ENCODE results near the gene LEMD3. TPM values are rescaled to one million over a fixed set of nuclear protein-coding genes. Genes with fewer than 3 reads are reported as not detected.
A peak's percentile ranks its signal among the peaks of the same experiment; 100 is the strongest.

LEMD3 gene
- polyA plus RNA-seq, 1 of the 3 experiments (the other 2 are of a cell fraction) = 4.4 TPM

- Histone ChIP-seq H3K4me3 (ENCODE audit: low read depth in 2 of 2, low read length in 1 of 2) (no peak overlapping the region), H3K9me3 (peaks cover 17% of the 10 kb centered on the region), H3K79me2 (ENCODE audit: insufficient read depth) (0 out of 2 replicates have a peak, but pooled peaks cover 3% of the 10 kb centered on the region), H3K4me1 (ENCODE audit: control insufficient read depth in 1 of 2, insufficient read depth in 2 of 2, low read depth in 1 of 2, low read length in 1 of 2) (peaks cover 0 to 6% of the 10 kb centered on the region in 2 experiments; a peak in 1 of 4 replicates), H2AFZ (ENCODE audit: low read depth) (no peak overlapping the region), H3K4me2 (no peak overlapping the region), H3K36me3 (replicated peaks in 1 of 2; ENCODE audit: control insufficient read depth in 1 of 2, insufficient read depth in 2 of 2, low read length in 1 of 2) (peaks cover 0 to 37% of the 10 kb centered on the region in 2 experiments), H3K27ac (ENCODE audit: low read depth in 2 of 2, low read length in 1 of 2) (peak overlapping the region in 1 of 2 experiments; percentile 25; a peak in 1 of 4 replicates), H4K20me1 (ENCODE audit: insufficient read depth) (no peaks in the 10 kb centered on the region), H3K9me2 (no peaks in the 10 kb centered on the region), H3K9ac (no peak overlapping the region), H3F3A (replicated peaks; ENCODE audit: insufficient read depth) (no peaks in the 10 kb centered on the region), H3K27me3 (ENCODE audit: insufficient read depth) (no peaks in the 10 kb centered on the region)
- CTCF ChIA-PET = interaction anchor here (1.2 to 2.1 kb wide), 2 partner anchors 8 to 15 kb away, joined by 4 to 16 read pairs; no protein-coding TSS in a partner anchor
- POLR2A ChIA-PET = interaction anchor here (0.9 kb wide), 1 partner anchor 48 kb away, joined by 3 read pairs; the partner anchor contains the start of gene LEMD3
- peak; percentile 34 for DNase-seq
- TF ChIP-seq JUND (IDR thresholded peaks at IDR 0.05) (no peak), NFIC (IDR thresholded peaks at IDR 0.05; ENCODE audit: borderline replicate concordance) (peak; percentile 20; the same call in 1 of the 2 replicates), RFX5 (IDR thresholded peaks at IDR 0.05; ENCODE audit: low read length) (no peak), RXRA (IDR thresholded peaks at IDR 0.05; ENCODE audit: borderline replicate concordance, low read depth) (no peak), POLR2AphosphoS5 (IDR thresholded peaks at IDR 0.05; ENCODE audit: low read depth, low read length) (no peak), MEF2A (IDR thresholded peaks at IDR 0.05; ENCODE audit: borderline replicate concordance, low read depth) (no peak), RAD21 (IDR thresholded peaks at IDR 0.05; ENCODE audit: low read length) (no peak), ELF1 (IDR thresholded peaks at IDR 0.05) (no peak), EZH2phosphoT487 (IDR thresholded peaks at IDR 0.05; ENCODE audit: borderline replicate concordance, low read depth) (no peak), REST (IDR thresholded peaks at IDR 0.05; ENCODE audit: low read depth, low read length) (no peak), CHD2 (IDR thresholded peaks at IDR 0.05; ENCODE audit: low read length, partially characterized antibody) (peak; percentile 57), YY1 (IDR thresholded peaks at IDR 0.05; ENCODE audit: low read depth) (no peak), FOXM1 (IDR thresholded peaks at IDR 0.05; ENCODE audit: low read depth) (no peak), TCF12 (IDR thresholded peaks at IDR 0.05) (peak; percentile 35; the same call in 1 of the 2 replicates), PBX3 (IDR thresholded peaks at IDR 0.05) (no peak; the same call in 1 of the 2 replicates), TAF1 (IDR thresholded peaks at IDR 0.05; ENCODE audit: borderline replicate concordance, low read depth, low read length) (no peak), FOXJ3 (CRISPR knock-in tag; IDR thresholded peaks at IDR 0.05) (no peak), GATA2 (CRISPR knock-in tag; IDR thresholded peaks at IDR 0.05) (peak; percentile 55), NRF1 (IDR thresholded peaks at IDR 0.05; ENCODE audit: low read depth, low read length) (no peak), EP300 (IDR thresholded peaks at IDR 0.05; ENCODE audit: borderline replicate concordance in 1 of 2, low read depth in 1 of 2, low read length in 1 of 2) (peak in 1 of 2 experiments; percentile 60; a peak in 2 of 4 replicates), CTCF (IDR thresholded peaks at IDR 0.05) (no peak)
- TF ChIP-seq, protein P1, sequence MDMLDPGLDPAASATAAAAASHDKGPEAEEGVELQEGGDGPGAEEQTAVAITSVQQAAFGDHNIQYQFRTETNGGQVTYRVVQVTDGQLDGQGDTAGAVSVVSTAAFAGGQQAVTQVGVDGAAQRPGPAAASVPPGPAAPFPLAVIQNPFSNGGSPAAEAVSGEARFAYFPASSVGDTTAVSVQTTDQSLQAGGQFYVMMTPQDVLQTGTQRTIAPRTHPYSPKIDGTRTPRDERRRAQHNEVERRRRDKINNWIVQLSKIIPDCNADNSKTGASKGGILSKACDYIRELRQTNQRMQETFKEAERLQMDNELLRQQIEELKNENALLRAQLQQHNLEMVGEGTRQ (IDR thresholded peaks at IDR 0.05; ENCODE audit: borderline replicate concordance, low read depth, low read length) = no peak
- TF ChIP-seq, protein P2, sequence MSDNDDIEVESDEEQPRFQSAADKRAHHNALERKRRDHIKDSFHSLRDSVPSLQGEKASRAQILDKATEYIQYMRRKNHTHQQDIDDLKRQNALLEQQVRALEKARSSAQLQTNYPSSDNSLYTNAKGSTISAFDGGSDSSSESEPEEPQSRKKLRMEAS (IDR thresholded peaks at IDR 0.05; ENCODE audit: low read depth) = no peak
- TF ChIP-seq, protein P3, sequence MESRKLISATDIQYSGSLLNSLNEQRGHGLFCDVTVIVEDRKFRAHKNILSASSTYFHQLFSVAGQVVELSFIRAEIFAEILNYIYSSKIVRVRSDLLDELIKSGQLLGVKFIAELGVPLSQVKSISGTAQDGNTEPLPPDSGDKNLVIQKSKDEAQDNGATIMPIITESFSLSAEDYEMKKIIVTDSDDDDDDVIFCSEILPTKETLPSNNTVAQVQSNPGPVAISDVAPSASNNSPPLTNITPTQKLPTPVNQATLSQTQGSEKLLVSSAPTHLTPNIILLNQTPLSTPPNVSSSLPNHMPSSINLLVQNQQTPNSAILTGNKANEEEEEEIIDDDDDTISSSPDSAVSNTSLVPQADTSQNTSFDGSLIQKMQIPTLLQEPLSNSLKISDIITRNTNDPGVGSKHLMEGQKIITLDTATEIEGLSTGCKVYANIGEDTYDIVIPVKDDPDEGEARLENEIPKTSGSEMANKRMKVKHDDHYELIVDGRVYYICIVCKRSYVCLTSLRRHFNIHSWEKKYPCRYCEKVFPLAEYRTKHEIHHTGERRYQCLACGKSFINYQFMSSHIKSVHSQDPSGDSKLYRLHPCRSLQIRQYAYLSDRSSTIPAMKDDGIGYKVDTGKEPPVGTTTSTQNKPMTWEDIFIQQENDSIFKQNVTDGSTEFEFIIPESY (IDR thresholded peaks at IDR 0.05; ENCODE audit: borderline replicate concordance, low read depth) = no peak
Observed at GRCh38 chr12:65217086-65217485, 47.7 kb downstream of the LEMD3 start.

Measured in SK-N-SH (cell line).